H1 (cell line): ENCODE measurements around the gene PHLDB3. TPM values are rescaled to one million over a fixed set of nuclear protein-coding genes. Genes with fewer than 3 reads are reported as not detected.

ENCODE experiments used
- CBX5 ChIP-seq: fragments of 300-800, 300-1000 bp; sonication (generic); IDR thresholded peaks from 2 replicates; pipeline ENCODE4 v1.7.1; 2016; ENCODE audit warnings: antibody characterized with exemption, low read length, low read depth
- CREB1 ChIP-seq: IDR thresholded peaks from 2 replicates; pipeline ENCODE4 v1.6.1; 2012; ENCODE audit warnings: inconsistent platforms
- EGR1 ChIP-seq: IDR thresholded peaks from 2 replicates; pipeline ENCODE4 v1.6.1; 2011; ENCODE audit warnings: low read depth, low read length, borderline replicate concordance
- NRF1 ChIP-seq: IDR thresholded peaks from 2 replicates; pipeline ENCODE4 v1.6.1; 2011; ENCODE audit warnings: mild to moderate bottlenecking, low read depth, low read length, improper control_type of control experiment
- PHF8 ChIP-seq: fragments of 200-600 bp; sonication (generic); conservative IDR thresholded peaks from 2 replicates; pipeline ENCODE4 v1.7.1; 2012; ENCODE audit warnings: low read depth, mild to moderate bottlenecking, inconsistent platforms, low read length, moderate library complexity
- POU5F1 ChIP-seq: IDR thresholded peaks from 2 replicates; pipeline ENCODE4 v1.6.1; 2011; ENCODE audit warnings: low read depth, mild to moderate bottlenecking, low read length, moderate library complexity
- RXRA ChIP-seq: IDR thresholded peaks from 2 replicates; pipeline ENCODE4 v1.6.1; 2011; ENCODE audit warnings: low read depth, mild to moderate bottlenecking, low read length, moderate library complexity; ENCODE audit not compliant: insufficient read depth
- SIN3A ChIP-seq, 2 experiments: IDR thresholded peaks in 1 of 2; conservative IDR thresholded peaks in 1 of 2; 2 replicates each; pipeline ENCODE4 v1.6.1; 2011 to 2012; ENCODE audit warnings: low read length in 2 of 2, improper control_type of control experiment in 1 of 2, low read depth in 1 of 2, mild to moderate bottlenecking in 1 of 2
- SP1 ChIP-seq: IDR thresholded peaks from 2 replicates; pipeline ENCODE4 v1.6.1; 2011; ENCODE audit warnings: low read depth, low read length
- SUZ12 ChIP-seq: fragments of 200-600 bp; sonication (generic); IDR thresholded peaks from 2 replicates; pipeline ENCODE4 v1.6.1; 2012; ENCODE audit warnings: mild to moderate bottlenecking, inconsistent platforms, low read length, moderate library complexity, mixed read lengths
- TAF1 ChIP-seq: IDR thresholded peaks from 2 replicates; pipeline ENCODE4 v1.6.1; 2011; ENCODE audit warnings: mild to moderate bottlenecking, low read depth, low read length
- TCF12 ChIP-seq: IDR thresholded peaks from 2 replicates; pipeline ENCODE4 v1.6.1; 2011; ENCODE audit warnings: low read depth, mild to moderate bottlenecking, low read length
- polyA plus RNA-seq, 7 experiments: library from polyadenylated mRNA; depleted of rRNA in 3 of 7; stranded (reverse) in 5 of 7; unstranded in 2 of 7; fragments of >200 nt in 5 of 7; fragments of 200-250 nt in 2 of 7; gene quantifications; 1 replicate in 5 of 7; 2 replicates in 1 of 7; 4 replicates in 1 of 7; pipeline versions ENCODE4 v1.2.1 to v1.2.3, GENCODE V29; 2011 to 2013; ENCODE audit warnings: missing spikeins in 2 of 7, mixed read lengths in 2 of 7
- total RNA-seq: library from RNA; stranded (reverse); fragmentation: NEBNext Ultra II Directional; extraction: Animal tissue kit (Norgen Biotek cat#: 25700); gene quantifications from 2 replicates; pipeline ENCODE4 v1.2.1, GENCODE V29; 2021
- TF ChIP-seq, protein P1 (sequence below): IDR thresholded peaks from 2 replicates; pipeline ENCODE4 v1.6.1; 2012; ENCODE audit warnings: inconsistent platforms

Gene PHLDB3
- total and polyA plus RNA-seq, 2 of the 8 experiments (the other 6 are each of a cell fraction or from before 2014, with no cell fraction given) = 4.0 to 8.5 TPM

DNA sequence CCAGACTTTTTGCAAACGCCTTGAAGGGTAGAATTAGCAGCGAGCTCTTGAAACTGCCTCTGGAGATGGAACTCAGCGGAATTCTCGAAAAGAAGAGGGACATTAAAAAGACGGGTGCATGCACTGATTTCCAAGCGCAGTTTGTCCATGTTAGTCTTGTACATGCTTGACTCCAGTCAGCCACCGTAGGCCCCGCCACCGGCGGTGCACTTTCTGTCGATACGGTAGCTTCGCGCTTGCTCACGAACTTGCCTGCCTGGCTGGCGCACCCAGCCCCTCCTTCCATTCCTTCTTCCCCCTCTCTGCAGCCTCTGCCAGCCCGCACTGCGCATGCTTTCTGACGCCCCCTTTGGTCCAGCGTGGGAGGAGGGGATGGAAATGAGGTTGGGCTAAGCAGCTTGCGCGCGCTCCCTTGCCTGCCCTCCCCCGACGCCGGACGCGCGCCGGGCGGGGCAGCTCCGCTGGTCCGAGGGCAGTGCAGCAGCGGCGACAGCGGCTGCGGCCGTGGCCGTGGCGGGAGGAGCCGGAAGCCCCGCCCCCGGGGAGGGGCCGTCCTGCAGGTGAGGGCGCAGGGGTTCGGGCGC lies 28.5 kb upstream of the PHLDB3 start, which contains the start of gene ZNF575 (continued):
- peak; percentile 68; the same call in 1 of the 2 replicates for TF ChIP-seq EGR1
- peak; percentile 5; the same call in 1 of the 2 replicates for TF ChIP-seq SP1
- TF ChIP-seq PHF8 = peak; percentile 27; the same call in 1 of the 2 replicates
- no peak for TF ChIP-seq POU5F1
- TF ChIP-seq, protein P1, sequence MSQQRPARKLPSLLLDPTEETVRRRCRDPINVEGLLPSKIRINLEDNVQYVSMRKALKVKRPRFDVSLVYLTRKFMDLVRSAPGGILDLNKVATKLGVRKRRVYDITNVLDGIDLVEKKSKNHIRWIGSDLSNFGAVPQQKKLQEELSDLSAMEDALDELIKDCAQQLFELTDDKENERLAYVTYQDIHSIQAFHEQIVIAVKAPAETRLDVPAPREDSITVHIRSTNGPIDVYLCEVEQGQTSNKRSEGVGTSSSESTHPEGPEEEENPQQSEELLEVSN = peak; percentile 40; the same call in 1 of the 2 replicates
- no peak for TF ChIP-seq CBX5
- peak; percentile 29; the same call in 1 of the 2 replicates for TF ChIP-seq SUZ12
- TF ChIP-seq RXRA = no peak
- 0 out of 4 replicates have a peak, but pooled peaks of 1 of the 2 experiments have one; percentile 36 for TF ChIP-seq SIN3A (conservative IDR thresholded peaks at IDR 0.05 in 1 of 2, IDR thresholded peaks at IDR 0.05 in 1 of 2; ENCODE audit: low read depth in 1 of 2, low read length in 2 of 2)
- TF ChIP-seq NRF1 = peak; percentile 66
- no peak for TF ChIP-seq TCF12
- peak; percentile 35; the same call in 1 of the 2 replicates for TF ChIP-seq TAF1
- TF ChIP-seq CREB1 = peak; percentile 64; the same call in 1 of the 2 replicates
